WTC11 (cell line): ENCODE data around the gene TMEM260.

Experiments
- FOXP1 ChIP-seq: sonication (generic); formaldehyde crosslinking; IDR thresholded peaks from 2 replicates; pipeline ENCODE4 v1.8.0; 2022; ENCODE audit warnings: missing genetic modification reagents, mild to moderate bottlenecking, moderate library complexity, borderline replicate concordance
- TF ChIP-seq, protein P1 (sequence below): fragments of 250-450 bp; sonication (Bioruptor Pico); IDR thresholded peaks from 2 replicates; pipeline ENCODE4 v1.9.0; 2021; ENCODE audit warnings: mild to moderate bottlenecking
- TF ChIP-seq, protein P2 (sequence below): fragments of 200-600 bp; IDR thresholded peaks from 2 replicates; pipeline ENCODE4 v1.8.0; 2022; ENCODE audit warnings: antibody characterized with exemption

- TF ChIP-seq, protein P1, sequence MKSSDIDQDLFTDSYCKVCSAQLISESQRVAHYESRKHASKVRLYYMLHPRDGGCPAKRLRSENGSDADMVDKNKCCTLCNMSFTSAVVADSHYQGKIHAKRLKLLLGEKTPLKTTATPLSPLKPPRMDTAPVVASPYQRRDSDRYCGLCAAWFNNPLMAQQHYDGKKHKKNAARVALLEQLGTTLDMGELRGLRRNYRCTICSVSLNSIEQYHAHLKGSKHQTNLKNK (CRISPR knock-in tag) = no peak
- no peak for TF ChIP-seq FOXP1 (CRISPR knock-in tag)
- TF ChIP-seq, protein P2, sequence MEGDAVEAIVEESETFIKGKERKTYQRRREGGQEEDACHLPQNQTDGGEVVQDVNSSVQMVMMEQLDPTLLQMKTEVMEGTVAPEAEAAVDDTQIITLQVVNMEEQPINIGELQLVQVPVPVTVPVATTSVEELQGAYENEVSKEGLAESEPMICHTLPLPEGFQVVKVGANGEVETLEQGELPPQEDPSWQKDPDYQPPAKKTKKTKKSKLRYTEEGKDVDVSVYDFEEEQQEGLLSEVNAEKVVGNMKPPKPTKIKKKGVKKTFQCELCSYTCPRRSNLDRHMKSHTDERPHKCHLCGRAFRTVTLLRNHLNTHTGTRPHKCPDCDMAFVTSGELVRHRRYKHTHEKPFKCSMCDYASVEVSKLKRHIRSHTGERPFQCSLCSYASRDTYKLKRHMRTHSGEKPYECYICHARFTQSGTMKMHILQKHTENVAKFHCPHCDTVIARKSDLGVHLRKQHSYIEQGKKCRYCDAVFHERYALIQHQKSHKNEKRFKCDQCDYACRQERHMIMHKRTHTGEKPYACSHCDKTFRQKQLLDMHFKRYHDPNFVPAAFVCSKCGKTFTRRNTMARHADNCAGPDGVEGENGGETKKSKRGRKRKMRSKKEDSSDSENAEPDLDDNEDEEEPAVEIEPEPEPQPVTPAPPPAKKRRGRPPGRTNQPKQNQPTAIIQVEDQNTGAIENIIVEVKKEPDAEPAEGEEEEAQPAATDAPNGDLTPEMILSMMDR = no peak
Measured at GRCh38 chr14:56585461-56586084, 6.0 kb downstream of the TMEM260 start.
